NB4 (cell line): ENCODE data around the gene RBPJ.

Experiments used
- MYC ChIP-seq: IDR thresholded peaks from 2 replicates; pipeline ENCODE4 v1.6.1; 2011; ENCODE audit warnings: low read depth, low read length
- POLR2A ChIP-seq: IDR thresholded peaks from 2 replicates; pipeline ENCODE4 v1.6.1; 2011; ENCODE audit warnings: mild to moderate bottlenecking; ENCODE audit not compliant: insufficient read length; ENCODE audit errors: extremely low read depth
- TF ChIP-seq, protein P1 (sequence below): IDR thresholded peaks from one replicate; pipeline ENCODE4 v1.5.1; 2012; ENCODE audit warnings: low read depth, low read length
- TF ChIP-seq, protein P2 (sequence below): IDR thresholded peaks from 2 replicates; pipeline ENCODE4 v1.6.1; 2011; ENCODE audit warnings: low read depth, low read length

DNA sequence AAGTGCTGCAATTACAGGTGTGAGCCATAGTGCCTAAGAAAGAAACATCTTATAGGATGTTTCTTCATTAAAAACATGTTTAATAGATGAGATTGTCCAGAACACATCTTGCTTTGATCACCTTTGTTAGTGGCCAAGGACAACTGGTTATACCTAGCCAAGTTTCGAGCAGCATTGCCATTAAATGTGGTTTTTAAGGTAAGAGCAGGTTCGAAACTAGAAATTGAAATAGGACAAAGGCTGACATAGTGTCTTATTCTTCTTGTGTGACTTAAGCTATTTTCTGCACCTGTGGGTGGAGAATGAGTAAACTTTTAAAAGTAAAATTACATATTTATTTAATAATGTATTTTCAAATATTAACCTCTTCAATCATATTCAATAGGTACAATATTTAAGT, 59.0 kb downstream of the RBPJ start:
- TF ChIP-seq POLR2A = no peak
- TF ChIP-seq, protein P1, sequence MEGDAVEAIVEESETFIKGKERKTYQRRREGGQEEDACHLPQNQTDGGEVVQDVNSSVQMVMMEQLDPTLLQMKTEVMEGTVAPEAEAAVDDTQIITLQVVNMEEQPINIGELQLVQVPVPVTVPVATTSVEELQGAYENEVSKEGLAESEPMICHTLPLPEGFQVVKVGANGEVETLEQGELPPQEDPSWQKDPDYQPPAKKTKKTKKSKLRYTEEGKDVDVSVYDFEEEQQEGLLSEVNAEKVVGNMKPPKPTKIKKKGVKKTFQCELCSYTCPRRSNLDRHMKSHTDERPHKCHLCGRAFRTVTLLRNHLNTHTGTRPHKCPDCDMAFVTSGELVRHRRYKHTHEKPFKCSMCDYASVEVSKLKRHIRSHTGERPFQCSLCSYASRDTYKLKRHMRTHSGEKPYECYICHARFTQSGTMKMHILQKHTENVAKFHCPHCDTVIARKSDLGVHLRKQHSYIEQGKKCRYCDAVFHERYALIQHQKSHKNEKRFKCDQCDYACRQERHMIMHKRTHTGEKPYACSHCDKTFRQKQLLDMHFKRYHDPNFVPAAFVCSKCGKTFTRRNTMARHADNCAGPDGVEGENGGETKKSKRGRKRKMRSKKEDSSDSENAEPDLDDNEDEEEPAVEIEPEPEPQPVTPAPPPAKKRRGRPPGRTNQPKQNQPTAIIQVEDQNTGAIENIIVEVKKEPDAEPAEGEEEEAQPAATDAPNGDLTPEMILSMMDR = no peak
- no peak for TF ChIP-seq MYC
- TF ChIP-seq, protein P2, sequence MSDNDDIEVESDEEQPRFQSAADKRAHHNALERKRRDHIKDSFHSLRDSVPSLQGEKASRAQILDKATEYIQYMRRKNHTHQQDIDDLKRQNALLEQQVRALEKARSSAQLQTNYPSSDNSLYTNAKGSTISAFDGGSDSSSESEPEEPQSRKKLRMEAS = no peak
